GM13976 (cell line): ENCODE data around the gene ASB7.

ENCODE experiments used
- DNase-seq: peaks from one replicate; pipeline ENCODE4 v3.0.0; 2012; ENCODE audit warnings: low spot score
- in situ Hi-C: fragments of 300-500 bp; cut with MboI; formaldehyde crosslinking; loops from one replicate; pipeline ENCODE4 v1.12.0; 2022; ENCODE audit warnings: low sequenced_read_pairs, mixed read lengths, inconsistent platforms; ENCODE audit not compliant: unreplicated experiment
- TF ChIP-seq, protein P1 (sequence below): IDR thresholded peaks from 2 replicates; pipeline ENCODE4 v1.5.1; 2012; ENCODE audit warnings: borderline replicate concordance, mild to moderate bottlenecking; ENCODE audit not compliant: insufficient read depth; ENCODE audit errors: extremely low read depth, missing control alignments, control extremely low read depth

The ASB7 gene

DNA sequence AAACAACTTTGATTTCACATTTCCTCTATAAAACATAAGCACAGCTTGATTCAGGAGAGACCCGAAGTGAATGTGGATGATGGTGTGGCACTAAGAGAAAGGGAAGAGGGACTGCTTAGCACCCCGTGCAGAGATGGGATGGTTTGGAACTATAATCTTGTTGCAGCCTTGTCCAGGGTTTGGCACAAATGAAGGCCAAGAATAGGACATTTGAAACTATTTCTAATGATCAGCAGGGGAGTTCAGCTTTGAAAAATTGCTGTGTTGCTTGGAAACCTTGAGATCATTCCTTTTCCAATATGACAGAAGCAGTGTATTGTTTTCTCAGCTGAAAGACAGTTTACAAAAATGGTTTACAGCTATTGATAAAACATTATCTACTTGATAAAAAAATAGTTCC lies 49.7 kb downstream of the ASB7 start:
- TF ChIP-seq, protein P1, sequence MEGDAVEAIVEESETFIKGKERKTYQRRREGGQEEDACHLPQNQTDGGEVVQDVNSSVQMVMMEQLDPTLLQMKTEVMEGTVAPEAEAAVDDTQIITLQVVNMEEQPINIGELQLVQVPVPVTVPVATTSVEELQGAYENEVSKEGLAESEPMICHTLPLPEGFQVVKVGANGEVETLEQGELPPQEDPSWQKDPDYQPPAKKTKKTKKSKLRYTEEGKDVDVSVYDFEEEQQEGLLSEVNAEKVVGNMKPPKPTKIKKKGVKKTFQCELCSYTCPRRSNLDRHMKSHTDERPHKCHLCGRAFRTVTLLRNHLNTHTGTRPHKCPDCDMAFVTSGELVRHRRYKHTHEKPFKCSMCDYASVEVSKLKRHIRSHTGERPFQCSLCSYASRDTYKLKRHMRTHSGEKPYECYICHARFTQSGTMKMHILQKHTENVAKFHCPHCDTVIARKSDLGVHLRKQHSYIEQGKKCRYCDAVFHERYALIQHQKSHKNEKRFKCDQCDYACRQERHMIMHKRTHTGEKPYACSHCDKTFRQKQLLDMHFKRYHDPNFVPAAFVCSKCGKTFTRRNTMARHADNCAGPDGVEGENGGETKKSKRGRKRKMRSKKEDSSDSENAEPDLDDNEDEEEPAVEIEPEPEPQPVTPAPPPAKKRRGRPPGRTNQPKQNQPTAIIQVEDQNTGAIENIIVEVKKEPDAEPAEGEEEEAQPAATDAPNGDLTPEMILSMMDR: no peak
- in situ Hi-C loops: no loop called here
- DNase-seq: no peak

DNA sequence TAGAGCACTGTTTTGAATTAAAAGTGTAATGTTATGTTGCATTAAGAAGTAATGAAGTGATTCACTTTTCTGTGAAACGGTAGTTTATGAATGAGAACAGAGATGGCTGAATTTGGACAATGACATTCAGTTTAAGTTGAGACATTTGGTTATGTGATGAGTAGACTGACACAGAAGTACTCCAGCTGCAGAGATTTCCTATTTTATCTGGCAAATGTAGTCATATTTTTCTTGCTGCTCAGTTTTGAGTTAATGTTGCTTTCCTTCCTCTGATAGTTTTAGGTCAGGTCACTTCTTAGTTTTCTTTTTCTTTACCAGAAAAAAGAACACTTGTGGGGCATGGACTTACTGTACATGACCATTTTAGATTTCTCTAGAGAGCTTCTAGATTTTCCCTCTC lies 51.2 kb downstream of the ASB7 start:
- DNase-seq: no peak
- in situ Hi-C loops: no loop called here
- TF ChIP-seq, protein P1: no peak

DNA sequence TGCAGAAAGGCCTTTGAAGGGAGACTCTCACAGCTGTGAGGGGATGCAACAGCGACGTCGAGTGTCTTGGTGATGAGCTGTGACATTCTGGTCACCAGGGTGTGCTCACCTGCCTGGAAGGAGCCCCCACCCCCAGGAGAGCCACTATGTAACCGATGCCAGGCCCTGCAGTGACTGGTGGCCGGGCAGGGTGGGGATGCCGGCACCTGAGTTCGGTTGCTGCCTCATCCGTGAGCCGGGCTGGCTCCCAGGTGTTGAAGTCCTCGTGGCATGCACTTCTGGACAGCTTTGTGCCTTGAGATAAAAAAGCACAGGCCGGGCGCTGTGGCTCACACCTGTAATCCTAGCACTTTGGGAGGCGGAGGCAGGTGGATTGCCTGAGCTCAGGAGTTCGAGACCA lies 56.5 kb downstream of the ASB7 start:
- DNase-seq: no peak
- TF ChIP-seq, protein P1: no peak
- in situ Hi-C loops: no loop called here

DNA sequence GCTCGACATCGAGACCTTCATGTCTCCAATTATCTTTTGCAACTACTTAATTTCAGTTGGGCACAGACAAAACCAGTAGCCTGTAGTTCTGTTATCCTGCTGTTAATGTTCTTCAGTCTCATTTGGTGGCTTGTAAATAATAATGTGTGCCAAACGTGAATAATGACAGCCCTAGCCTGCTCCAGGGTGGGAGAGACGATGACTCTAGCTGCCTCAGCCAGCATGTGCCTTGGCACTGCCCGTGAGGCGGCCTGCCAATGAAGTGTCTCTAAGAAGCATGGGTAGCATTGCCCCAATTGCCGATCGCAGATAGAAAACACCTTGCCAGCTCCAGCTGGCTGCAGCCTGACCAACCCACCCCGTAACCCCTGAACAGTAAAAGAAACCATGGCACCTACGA lies 58.8 kb downstream of the ASB7 start:
- in situ Hi-C loops: no loop called here
- no peak for DNase-seq
- TF ChIP-seq, protein P1: no peak

DNA sequence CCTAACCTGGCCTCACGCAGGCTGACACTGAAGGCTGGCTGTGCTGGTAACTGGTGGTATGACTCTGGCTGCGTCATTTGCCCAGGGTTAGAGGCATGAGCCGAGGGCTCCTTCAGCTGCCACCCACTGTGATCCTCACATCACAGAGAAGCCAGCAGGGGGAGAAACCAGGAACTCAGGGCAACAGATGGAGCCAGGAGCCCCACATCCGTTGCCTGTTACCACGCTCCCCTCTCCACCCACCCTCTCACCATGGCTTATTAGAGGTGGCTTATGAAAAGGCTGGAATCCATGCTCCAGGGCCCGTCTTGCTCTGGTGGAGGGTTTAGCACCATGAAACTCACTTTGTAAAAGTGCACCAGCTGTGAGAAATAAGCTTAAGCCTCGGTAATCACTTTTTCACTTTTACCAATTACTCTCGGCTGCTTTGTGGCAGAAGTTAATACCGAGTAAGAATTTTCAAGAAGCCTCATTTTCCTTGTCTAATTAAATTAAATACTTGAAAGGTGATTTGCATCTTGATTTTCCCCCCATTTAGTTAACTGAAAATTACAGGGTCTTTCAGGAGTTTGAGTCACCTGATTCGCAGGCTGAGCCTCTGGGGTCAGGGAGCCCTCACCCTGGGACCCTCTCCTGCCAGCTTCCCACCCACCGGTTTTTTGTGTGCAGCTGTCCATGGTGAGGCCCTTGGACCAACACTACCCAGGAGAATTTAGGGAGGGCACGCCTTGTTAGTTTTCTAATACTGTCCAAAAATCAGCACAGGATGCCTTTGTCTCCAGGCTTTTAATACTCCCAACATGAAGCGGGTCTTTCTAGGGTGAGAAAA lies 60.9 kb downstream of the ASB7 start:
- no peak for DNase-seq

DNA sequence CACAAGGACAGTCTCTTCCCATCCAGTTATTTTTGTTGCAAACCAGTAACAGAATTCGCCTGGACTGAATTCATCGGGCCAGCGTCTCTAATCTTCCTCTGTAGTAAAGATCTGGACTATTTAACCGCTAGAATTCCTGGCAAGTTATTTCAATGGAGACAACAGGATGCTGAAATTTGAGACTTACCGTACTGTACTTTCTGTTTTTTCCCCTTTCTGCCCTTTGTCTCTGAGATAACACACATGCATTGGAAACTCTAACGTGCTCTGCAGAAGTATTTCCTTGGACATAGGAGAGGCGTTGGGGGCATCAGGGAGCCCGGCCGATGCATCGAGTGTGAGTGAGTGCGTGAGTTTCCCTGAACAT lies 61.5 kb downstream of the ASB7 start:
- in situ Hi-C loops: no loop called here
- DNase-seq: no peak
- TF ChIP-seq, protein P1: no peak

More for the DNA sequence above, 60.9 kb downstream of the ASB7 start:
- in situ Hi-C loops: no loop called here
- TF ChIP-seq, protein P1: no peak
